Liver (tissue), 9 donors: ENCODE results near the gene TNFAIP1. TPM values are rescaled to one million over a fixed set of nuclear protein-coding genes. Genes with fewer than 3 reads are reported as not detected.
A peak's percentile ranks its signal among the peaks of the same experiment; 100 is the strongest.

ENCODE experiments used
- DNase-seq: peaks from one replicate; pipeline ENCODE4 v3.0.0-alpha.2; 2017; ENCODE audit warnings: low spot score
- H3K27ac ChIP-seq, 2 donors: one replicate each; pipeline ENCODE4 v1.7.0; 2013; ENCODE audit warnings: inconsistent platforms in 2 of 2, low read length in 2 of 2, control low read depth in 1 of 2, low read depth in 1 of 2, mild to moderate bottlenecking in 1 of 2
- H3K27me3 ChIP-seq, 4 donors: one replicate each; pipeline versions ENCODE4 v1.6.1 to v1.7.0; 2013; ENCODE audit warnings: low read length in 3 of 4, inconsistent platforms in 1 of 4, mild to moderate bottlenecking in 1 of 4, moderate library complexity in 1 of 4; ENCODE audit not compliant: control insufficient read depth in 4 of 4, insufficient read depth in 4 of 4
- H3K36me3 ChIP-seq, 4 donors: one replicate each; pipeline versions ENCODE4 v1.6.1 to v1.7.0; 2013; ENCODE audit warnings: low read length in 3 of 4, mild to moderate bottlenecking in 3 of 4, low read depth in 1 of 4, moderate library complexity in 1 of 4; ENCODE audit not compliant: control insufficient read depth in 4 of 4, insufficient read depth in 3 of 4
- H3K4me1 ChIP-seq, 4 donors: one replicate each; pipeline versions ENCODE4 v1.6.1 to v1.7.0; 2013; ENCODE audit warnings: low read length in 3 of 4, mild to moderate bottlenecking in 3 of 4, moderate library complexity in 1 of 4; ENCODE audit not compliant: control insufficient read depth in 4 of 4, insufficient read depth in 4 of 4
- H3K4me3 ChIP-seq, 3 donors: one replicate each; pipeline versions ENCODE4 v1.6.1 to v1.7.0; 2013; ENCODE audit warnings: low read length in 3 of 3, control low read depth in 1 of 3, low read depth in 1 of 3, mild to moderate bottlenecking in 1 of 3
- H3K9ac ChIP-seq, 2 donors: one replicate each; pipeline ENCODE4 v1.7.0; 2013; ENCODE audit warnings: low read length in 2 of 2, mild to moderate bottlenecking in 2 of 2, moderate library complexity in 2 of 2, control low read depth in 1 of 2, low read depth in 1 of 2
- H3K9me3 ChIP-seq, 4 donors: one replicate each; pipeline versions ENCODE4 v1.6.1 to v1.7.0; 2013; ENCODE audit warnings: low read length in 3 of 4; ENCODE audit not compliant: control insufficient read depth in 4 of 4
- ATF3 ChIP-seq: IDR thresholded peaks from 2 replicates; pipeline ENCODE4 v1.6.1; 2016; ENCODE audit warnings: antibody characterized with exemption
- CTCF ChIP-seq: fragments of 150-350 bp; IDR thresholded peaks from 2 replicates; pipeline ENCODE4 v1.5.1; 2017; ENCODE audit warnings: improper control_type of control experiment, low read depth, low read length; ENCODE audit not compliant: missing input control
- EGR1 ChIP-seq, 2 donors: IDR thresholded peaks; 2 replicates each; pipeline ENCODE4 v1.6.1; 2016 to 2018; ENCODE audit warnings: antibody characterized with exemption in 2 of 2, low read depth in 2 of 2
- FOXA1 ChIP-seq: IDR thresholded peaks from 2 replicates; pipeline ENCODE4 v1.6.1; 2016; ENCODE audit warnings: antibody characterized with exemption
- FOXA2 ChIP-seq: IDR thresholded peaks from 2 replicates; pipeline ENCODE4 v1.6.1; 2016; ENCODE audit warnings: antibody characterized with exemption
- GABPA ChIP-seq, 2 donors: IDR thresholded peaks in 1 of 2; conservative IDR thresholded peaks in 1 of 2; 2 replicates each; pipeline ENCODE4 v1.6.1; 2016; ENCODE audit warnings: antibody characterized with exemption in 2 of 2, mild to moderate bottlenecking in 1 of 2, moderate library complexity in 1 of 2
- HNF4A ChIP-seq, 2 donors: conservative IDR thresholded peaks; 2 replicates each; pipeline ENCODE4 v1.6.1; 2016; ENCODE audit warnings: antibody characterized with exemption in 2 of 2, mild to moderate bottlenecking in 2 of 2
- HNF4G ChIP-seq: IDR thresholded peaks from 2 replicates; pipeline ENCODE4 v1.6.1; 2016; ENCODE audit warnings: antibody characterized with exemption
- JUND ChIP-seq, 2 donors: IDR thresholded peaks; 2 replicates each; pipeline ENCODE4 v1.6.1; 2016; ENCODE audit warnings: antibody characterized with exemption in 2 of 2
- MAX ChIP-seq: IDR thresholded peaks from 2 replicates; pipeline ENCODE4 v1.6.1; 2016; ENCODE audit warnings: antibody characterized with exemption
- NR2F2 ChIP-seq: IDR thresholded peaks from 2 replicates; pipeline ENCODE4 v1.6.1; 2016; ENCODE audit warnings: antibody characterized with exemption
- RAD21 ChIP-seq, 2 donors: IDR thresholded peaks; 2 replicates each; pipeline ENCODE4 v1.6.1; 2016; ENCODE audit warnings: antibody characterized with exemption in 2 of 2, mild to moderate bottlenecking in 2 of 2
- REST ChIP-seq: IDR thresholded peaks from 2 replicates; pipeline ENCODE4 v1.6.1; 2016; ENCODE audit warnings: antibody characterized with exemption, mild to moderate bottlenecking
- RXRA ChIP-seq, 2 donors: IDR thresholded peaks; 2 replicates each; pipeline ENCODE4 v1.6.1; 2017 to 2018; ENCODE audit warnings: antibody characterized with exemption in 2 of 2, mild to moderate bottlenecking in 1 of 2
- SP1 ChIP-seq: IDR thresholded peaks from 2 replicates; pipeline ENCODE4 v1.6.1; 2018; ENCODE audit warnings: antibody characterized with exemption, mild to moderate bottlenecking
- TAF1 ChIP-seq: conservative IDR thresholded peaks from 2 replicates; pipeline ENCODE4 v1.6.1; 2016; ENCODE audit warnings: antibody characterized with exemption, mild to moderate bottlenecking
- YY1 ChIP-seq: IDR thresholded peaks from 2 replicates; pipeline ENCODE4 v1.6.1; 2016; ENCODE audit warnings: antibody characterized with exemption, mild to moderate bottlenecking
- ZBTB33 ChIP-seq: IDR thresholded peaks from 2 replicates; pipeline ENCODE4 v1.6.1; 2016; ENCODE audit warnings: antibody characterized with exemption
- whole genome bisulfite sequencing: extraction: QIAGEN DNeasy Blood & Tissue Kit; methylation state at CpG from one replicate; pipeline ENCODE4 v1.1.7; 2013; 5-methylcytosine and 5-hydroxymethylcytosine counted together
- polyA plus RNA-seq, 2 donors: library from polyadenylated mRNA; stranded (reverse) in 1 of 2; unstranded in 1 of 2; fragments of 200-250 nt in 1 of 2; fragments of >200 nt in 1 of 2; fragmentation: Nextera tagmentation in 1 of 2; extraction: Ambion mirVana in 1 of 2; gene quantifications; one replicate each; pipeline versions ENCODE4 v1.2.1 to v1.2.3, GENCODE V29; 2013 to 2015
- total RNA-seq, 2 donors: library from RNA; depleted of rRNA; stranded (reverse); fragments of >200 nt; gene quantifications; one replicate each; pipeline ENCODE4 v1.2.3, GENCODE V29; 2014
- donor health status: healthy.
- donor health status: healthy.
- donor health status: healthy.
- donor health status: healthy.
- donor health status: healthy.

The TNFAIP1 gene
- total and polyA plus RNA-seq, 4 donors = 11.7 to 31.7 (median 19.6) TPM

- Histone ChIP-seq H3K9ac (no peak overlapping the region), H3K27ac (peak overlapping the region; percentile 20 to 21), H3K27me3 (no peaks in the 10 kb centered on the region), H3K9me3 (no peaks in the 10 kb centered on the region), H3K4me3 (peak overlapping the region; percentile 22 to 52 (median 34)), H3K4me1 (peaks cover 7 to 47% (median 29%) of the 10 kb centered on the region in 4 donors), H3K36me3 (no peaks in the 10 kb centered on the region)
- DNase-seq = peak; percentile 46
- WGBS = 27% methylated on average over 40 of the region's 40 CpGs
- TF ChIP-seq YY1 (no peak), FOXA1 (no peak), ATF3 (no peak), JUND (IDR thresholded peaks at IDR 0.05) (no peak), CTCF (no peak), RXRA (IDR thresholded peaks at IDR 0.05) (no peak), HNF4G (no peak)
Observed at GRCh38 chr17:28317966-28318758, 17.4 kb upstream of the TNFAIP1 start.

GRCh38 chr17:28318759-28319597 is 16.6 kb upstream of the TNFAIP1 start, which contains the start of gene TMEM97:
Gene TMEM97 (plus strand): TSS chr17:28319200. CDS start chr17:28319240, 40 bp downstream.
- Histone ChIP-seq H3K27me3 (no peaks in the 10 kb centered on the region), H3K9me3 (no peaks in the 10 kb centered on the region), H3K4me3 (peak within 1 kb of the TSS; percentile 61 to 77 (median 70)), H3K9ac (peak within 1 kb of the TSS; percentile 82 to 84), H3K27ac (peak within 1 kb of the TSS; percentile 83 to 89), H3K36me3 (no peaks in the 10 kb centered on the region), H3K4me1 (peaks cover 7 to 51% (median 33%) of the 10 kb centered on the region in 4 donors)
- TF ChIP-seq RXRA (IDR thresholded peaks at IDR 0.05) = peak; percentile 12 to 35
- peak; percentile 96 for TF ChIP-seq MAX
- TF ChIP-seq HNF4G = no peak
- peak; percentile 6 for TF ChIP-seq CTCF
- TF ChIP-seq EGR1 (IDR thresholded peaks at IDR 0.05; ENCODE audit: low read depth in 2 of 2) = no peak
- no peak for TF ChIP-seq TAF1
- no peak for TF ChIP-seq FOXA2
- TF ChIP-seq GABPA (IDR thresholded peaks at IDR 0.05 in 1 of 2, conservative IDR thresholded peaks at IDR 0.05 in 1 of 2) = no peak
- no peak for TF ChIP-seq NR2F2
- TF ChIP-seq FOXA1 = no peak
- TF ChIP-seq SP1 = peak; percentile 88
- TF ChIP-seq ZBTB33 = no peak
- TF ChIP-seq YY1 = peak; percentile 92
- no peak for TF ChIP-seq ATF3
- no peak for TF ChIP-seq JUND (IDR thresholded peaks at IDR 0.05)
- peak in 1 of 2 donors; percentile 34 for TF ChIP-seq HNF4A (conservative IDR thresholded peaks at IDR 0.05)
- TF ChIP-seq REST = peak; percentile 88
- TF ChIP-seq RAD21 (IDR thresholded peaks at IDR 0.05) = peak in 1 of 2 donors; percentile 32
- peak; percentile 94 for DNase-seq
- WGBS = under 1% methylated on average over 72 of the region's 72 CpGs
